C4-2B (cell line): ENCODE measurements around the gene EXOSC3.
"Not testable (repeated sequence)": the region's sequence is repeated elsewhere in the genome, so short reads cannot be mapped to it uniquely, and the experiment has no call there.

Source experiments
- H3K27ac ChIP-seq: fragments of 450-650 bp; 2 replicates; pipeline ENCODE4 v1.5.1; 2017
- ZFX ChIP-seq: fragments of 450-650 bp; IDR thresholded peaks from 2 replicates; pipeline ENCODE4 v1.6.1; 2017
- TF ChIP-seq, protein P1 (sequence below): fragments of 450-650 bp; conservative IDR thresholded peaks from 2 replicates; pipeline ENCODE4 v1.5.1; 2017; ENCODE audit warnings: mild to moderate bottlenecking

EXOSC3 gene

DNA sequence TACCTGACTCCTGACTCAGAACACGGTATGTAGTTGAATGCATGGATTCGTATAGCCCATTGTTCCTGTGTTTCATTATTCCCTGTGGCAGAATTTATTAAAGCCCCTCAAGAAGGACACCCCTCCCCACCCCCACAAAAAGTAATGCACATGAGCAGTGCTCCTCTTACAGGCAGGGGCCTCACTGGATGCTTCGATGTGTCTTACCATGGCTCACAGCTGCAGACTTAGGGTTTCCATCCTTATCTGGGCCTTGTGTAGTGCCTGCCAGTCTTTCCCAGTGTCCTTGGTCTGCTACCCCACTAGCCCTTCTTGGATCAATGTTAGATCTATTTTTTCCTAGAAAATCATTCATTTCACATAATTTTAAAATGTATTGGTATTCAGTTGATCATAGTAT lies 14.9 kb downstream of the EXOSC3 start:
- no peak overlapping the region for H3K27ac ChIP-seq
- no peak for TF ChIP-seq ZFX
- TF ChIP-seq, protein P1, sequence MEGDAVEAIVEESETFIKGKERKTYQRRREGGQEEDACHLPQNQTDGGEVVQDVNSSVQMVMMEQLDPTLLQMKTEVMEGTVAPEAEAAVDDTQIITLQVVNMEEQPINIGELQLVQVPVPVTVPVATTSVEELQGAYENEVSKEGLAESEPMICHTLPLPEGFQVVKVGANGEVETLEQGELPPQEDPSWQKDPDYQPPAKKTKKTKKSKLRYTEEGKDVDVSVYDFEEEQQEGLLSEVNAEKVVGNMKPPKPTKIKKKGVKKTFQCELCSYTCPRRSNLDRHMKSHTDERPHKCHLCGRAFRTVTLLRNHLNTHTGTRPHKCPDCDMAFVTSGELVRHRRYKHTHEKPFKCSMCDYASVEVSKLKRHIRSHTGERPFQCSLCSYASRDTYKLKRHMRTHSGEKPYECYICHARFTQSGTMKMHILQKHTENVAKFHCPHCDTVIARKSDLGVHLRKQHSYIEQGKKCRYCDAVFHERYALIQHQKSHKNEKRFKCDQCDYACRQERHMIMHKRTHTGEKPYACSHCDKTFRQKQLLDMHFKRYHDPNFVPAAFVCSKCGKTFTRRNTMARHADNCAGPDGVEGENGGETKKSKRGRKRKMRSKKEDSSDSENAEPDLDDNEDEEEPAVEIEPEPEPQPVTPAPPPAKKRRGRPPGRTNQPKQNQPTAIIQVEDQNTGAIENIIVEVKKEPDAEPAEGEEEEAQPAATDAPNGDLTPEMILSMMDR, result no peak

DNA sequence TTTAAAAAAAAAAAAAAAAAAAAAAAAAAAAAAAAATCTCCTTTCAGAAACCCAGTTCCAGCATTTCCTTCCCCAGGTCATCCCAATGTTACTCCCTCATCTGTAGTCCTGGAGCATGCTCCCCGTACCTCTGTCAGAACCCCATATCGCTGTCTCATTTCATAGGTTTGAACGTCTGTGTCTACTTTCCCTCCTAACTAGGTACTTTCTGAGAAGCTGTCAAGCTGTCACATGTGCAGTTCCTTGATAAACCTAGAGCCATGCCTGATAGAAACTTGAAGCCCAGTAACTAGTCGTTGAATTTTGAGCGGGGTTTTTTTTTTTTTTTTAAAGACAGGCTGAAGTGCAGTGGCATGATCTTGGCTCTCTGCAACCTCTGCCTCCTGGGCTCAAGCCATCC lies 15.6 kb downstream of the EXOSC3 start:
- TF ChIP-seq, protein P1, result no peak
- no peak for TF ChIP-seq ZFX

DNA sequence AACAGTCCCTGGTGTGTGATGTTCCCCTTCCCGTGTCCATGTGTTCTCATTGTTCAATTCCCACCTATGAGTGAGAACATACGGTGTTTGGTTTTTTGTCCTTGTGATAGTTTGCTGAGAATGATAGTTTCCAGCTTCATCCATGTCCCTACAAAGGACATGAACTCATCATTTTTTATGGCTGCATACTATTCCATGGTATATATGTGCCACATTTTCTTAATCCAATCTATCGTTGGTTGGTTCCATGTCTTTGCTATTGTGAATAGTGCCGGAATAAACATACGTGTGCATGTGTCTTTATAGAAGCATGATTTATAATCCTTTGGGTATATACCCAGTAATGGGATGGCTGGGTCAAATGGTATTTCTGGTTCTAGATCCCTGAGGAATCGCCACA lies 19.6 kb downstream of the EXOSC3 start:
- not testable (repeated sequence) for H3K27ac ChIP-seq

More for the DNA sequence above, 15.6 kb downstream of the EXOSC3 start:
- H3K27ac ChIP-seq, result no peak overlapping the region

DNA sequence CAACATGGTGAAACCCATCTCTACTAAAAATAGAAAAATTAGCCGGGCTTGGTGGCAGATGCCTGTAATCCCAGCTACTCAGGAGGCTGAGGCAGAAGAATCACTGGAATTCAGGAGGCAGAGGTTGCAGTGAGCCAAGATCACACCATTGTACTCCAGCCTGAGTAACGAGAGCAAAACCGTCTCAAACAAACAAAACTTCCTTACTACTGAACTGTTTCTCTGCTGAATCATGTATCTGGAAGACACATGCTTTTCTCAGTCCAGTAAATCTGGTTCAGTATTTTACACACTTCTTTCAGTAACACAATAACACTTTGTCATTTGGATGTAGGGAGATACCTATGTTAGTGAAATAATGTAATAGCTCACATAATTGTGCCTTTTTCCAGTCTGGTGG lies 23.4 kb downstream of the EXOSC3 start:
- no peak overlapping the region for H3K27ac ChIP-seq
- TF ChIP-seq ZFX, result no peak
- TF ChIP-seq, protein P1, result no peak

DNA sequence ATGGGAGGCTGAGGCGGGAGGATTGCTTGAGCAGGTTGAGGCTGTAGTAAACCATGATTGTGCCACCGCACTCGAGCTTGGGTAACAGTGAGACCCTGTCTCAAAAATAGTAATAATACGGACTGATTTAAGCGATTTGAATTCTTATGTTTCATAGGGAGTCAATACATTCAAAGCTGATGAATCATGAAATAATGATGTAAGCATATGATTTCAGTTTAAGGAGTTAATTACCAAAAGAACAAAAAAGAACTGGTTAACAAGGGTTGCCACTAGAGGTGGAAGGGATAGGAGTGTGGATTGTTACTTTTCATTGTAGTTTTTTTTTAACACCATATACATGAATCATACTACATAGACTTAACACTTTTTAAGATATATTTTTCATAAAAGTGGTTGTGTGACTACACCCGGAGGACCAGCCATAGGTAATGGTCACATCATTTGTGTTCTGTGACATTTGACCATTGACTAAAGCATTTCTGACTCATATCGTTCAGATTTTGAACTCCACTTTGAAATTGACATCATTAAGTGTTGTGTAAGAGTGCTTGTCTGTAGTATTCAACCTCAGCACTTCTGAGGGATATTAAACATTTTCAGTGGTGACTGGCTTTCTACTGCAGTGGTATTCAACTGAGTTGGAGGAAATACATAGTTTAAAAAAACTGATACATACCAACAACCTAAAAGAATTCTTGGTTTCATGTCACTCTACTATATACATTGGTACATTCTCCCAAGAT lies 24.3 kb downstream of the EXOSC3 start:
- no peak overlapping the region for H3K27ac ChIP-seq
- TF ChIP-seq, protein P1, result no peak
- TF ChIP-seq ZFX, result no peak

DNA sequence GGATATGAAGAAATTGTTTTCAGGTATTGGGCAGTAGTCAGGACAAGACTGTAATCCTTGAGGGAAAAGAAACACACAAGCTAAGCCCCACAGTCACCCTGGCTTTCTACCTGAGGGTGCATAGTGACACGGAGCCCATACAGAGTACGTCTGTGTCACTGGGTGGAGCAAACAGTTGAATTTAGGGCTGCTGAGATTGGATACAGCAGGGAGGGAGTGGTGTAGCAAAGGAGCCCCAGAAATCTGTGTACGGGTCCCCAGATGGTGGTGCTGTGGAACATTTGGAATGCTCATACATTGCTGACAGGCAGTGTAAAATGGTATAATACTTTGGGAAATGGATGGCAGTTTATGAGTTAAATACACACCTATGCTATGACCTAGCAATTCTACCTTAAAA lies 26.1 kb downstream of the EXOSC3 start:
- no peak overlapping the region for H3K27ac ChIP-seq
- no peak for TF ChIP-seq ZFX
- TF ChIP-seq, protein P1, result no peak

DNA sequence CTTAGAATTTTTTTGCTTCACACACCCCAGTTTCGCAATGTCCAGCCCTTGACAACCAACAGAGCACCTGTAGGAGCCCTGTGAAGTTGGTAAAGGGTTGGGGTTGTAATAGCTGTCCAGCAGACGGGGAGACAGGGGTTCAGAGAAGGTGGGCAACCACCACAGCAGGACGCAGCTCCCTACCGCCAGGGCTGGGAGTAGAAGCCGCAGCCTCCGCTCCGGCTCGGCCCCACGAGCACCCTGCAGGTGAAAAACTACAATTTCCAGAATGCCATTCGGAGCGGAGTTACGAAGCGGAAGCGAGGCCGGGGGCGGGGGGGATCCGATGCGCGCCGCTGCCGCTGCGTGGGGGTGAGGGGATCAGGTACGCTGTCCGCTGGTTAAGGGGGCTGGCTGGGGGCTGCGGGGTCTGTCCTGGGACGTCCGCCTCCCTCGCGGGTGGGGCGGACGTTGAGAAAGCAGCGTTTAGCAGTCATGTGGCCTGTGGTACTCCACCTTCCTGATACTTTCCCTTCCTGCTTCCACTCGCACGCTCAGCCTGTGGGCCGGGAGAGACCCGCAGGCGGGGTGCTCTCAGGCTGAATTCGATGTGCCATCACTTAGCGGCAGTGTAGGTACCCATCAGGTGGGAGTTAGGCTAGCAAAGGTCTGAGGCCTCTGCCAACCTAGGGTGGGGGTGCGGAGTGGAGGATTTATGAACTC lies 31.2 kb downstream of the EXOSC3 start, which contains the start of gene TRMT10B:
TRMT10B (plus strand) TSS at position 317 of the 702 bp plus-strand sequence. CDS start 8,127 bp downstream, outside the sequence.
- H3K27ac ChIP-seq, result peak within 1 kb of the TSS; percentile 71
- TF ChIP-seq ZFX, result peak; percentile 76
- TF ChIP-seq, protein P1, result no peak
